ENCODE results near the gene TRABD2B. TPM values are rescaled to one million over a fixed set of nuclear protein-coding genes. Genes with fewer than 3 reads are reported as not detected.

The TRABD2B gene
- total RNA-seq, 2 donors from 2014 or later: 1.1 to 2.1 TPM

- DNase-seq (ENCODE audit: low spot score): no peak
- Histone ChIP-seq H3K36me3 (no peaks in the 10 kb centered on the region), H3K4me1 (replicated peaks) (peaks cover 7% of the 10 kb centered on the region), H3K27ac (no peak overlapping the region), H3K4me3 (no peak overlapping the region), H3K9me3 (no peaks in the 10 kb centered on the region), H3K27me3 (replicated peaks; ENCODE audit: insufficient read depth) (no peaks in the 10 kb centered on the region)
- intact Hi-C loops (cut with DNase I): no loop called here
- TF ChIP-seq, protein P1, sequence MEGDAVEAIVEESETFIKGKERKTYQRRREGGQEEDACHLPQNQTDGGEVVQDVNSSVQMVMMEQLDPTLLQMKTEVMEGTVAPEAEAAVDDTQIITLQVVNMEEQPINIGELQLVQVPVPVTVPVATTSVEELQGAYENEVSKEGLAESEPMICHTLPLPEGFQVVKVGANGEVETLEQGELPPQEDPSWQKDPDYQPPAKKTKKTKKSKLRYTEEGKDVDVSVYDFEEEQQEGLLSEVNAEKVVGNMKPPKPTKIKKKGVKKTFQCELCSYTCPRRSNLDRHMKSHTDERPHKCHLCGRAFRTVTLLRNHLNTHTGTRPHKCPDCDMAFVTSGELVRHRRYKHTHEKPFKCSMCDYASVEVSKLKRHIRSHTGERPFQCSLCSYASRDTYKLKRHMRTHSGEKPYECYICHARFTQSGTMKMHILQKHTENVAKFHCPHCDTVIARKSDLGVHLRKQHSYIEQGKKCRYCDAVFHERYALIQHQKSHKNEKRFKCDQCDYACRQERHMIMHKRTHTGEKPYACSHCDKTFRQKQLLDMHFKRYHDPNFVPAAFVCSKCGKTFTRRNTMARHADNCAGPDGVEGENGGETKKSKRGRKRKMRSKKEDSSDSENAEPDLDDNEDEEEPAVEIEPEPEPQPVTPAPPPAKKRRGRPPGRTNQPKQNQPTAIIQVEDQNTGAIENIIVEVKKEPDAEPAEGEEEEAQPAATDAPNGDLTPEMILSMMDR (IDR thresholded peaks at IDR 0.05): no peak
- no peak for TF ChIP-seq POLR2AphosphoS5 (IDR thresholded peaks at IDR 0.05)
- TF ChIP-seq POLR2A (IDR thresholded peaks at IDR 0.05): no peak
- WGBS: 75% methylated on average over 11 of the region's 11 CpGs
Measured at GRCh38 chr1:47767741-47768100, 229.5 kb downstream of the TRABD2B start.

GRCh38 chr1:47766832-47767740 lies 230.1 kb downstream of the TRABD2B start:
- TF ChIP-seq POLR2A (IDR thresholded peaks at IDR 0.05) (no peak), POLR2AphosphoS5 (IDR thresholded peaks at IDR 0.05) (no peak)
- TF ChIP-seq, protein P1 (IDR thresholded peaks at IDR 0.05): no peak
- DNase-seq (ENCODE audit: low spot score): no peak
- H3K27ac ChIP-seq: no peak overlapping the region

GRCh38 chr1:47765742-47766485 lies 231.3 kb downstream of the TRABD2B start:
- H3K27ac ChIP-seq: no peak overlapping the region

More at GRCh38 chr1:47766832-47767740, 230.1 kb downstream of the TRABD2B start:
- Histone ChIP-seq H3K36me3 (no peaks in the 10 kb centered on the region), H3K9me3 (no peaks in the 10 kb centered on the region), H3K27me3 (replicated peaks; ENCODE audit: insufficient read depth) (no peaks in the 10 kb centered on the region), H3K4me3 (no peak overlapping the region), H3K4me1 (replicated peaks) (peaks cover 6% of the 10 kb centered on the region)
- intact Hi-C loops (cut with DNase I): no loop called here
- 77% methylated on average over 12 of the region's 12 CpGs for WGBS

GRCh38 chr1:47765236-47765635 lies 231.9 kb downstream of the TRABD2B start:
- intact Hi-C loops (cut with DNase I): no loop called here
- TF ChIP-seq POLR2AphosphoS5 (IDR thresholded peaks at IDR 0.05) (no peak), POLR2A (IDR thresholded peaks at IDR 0.05) (no peak)
- TF ChIP-seq, protein P1 (IDR thresholded peaks at IDR 0.05): no peak
- no peak for DNase-seq (ENCODE audit: low spot score)
- Histone ChIP-seq H3K27me3 (replicated peaks; ENCODE audit: insufficient read depth) (no peaks in the 10 kb centered on the region), H3K27ac (no peak overlapping the region), H3K4me3 (no peak overlapping the region), H3K4me1 (replicated peaks) (no peaks in the 10 kb centered on the region), H3K9me3 (no peaks in the 10 kb centered on the region), H3K36me3 (no peaks in the 10 kb centered on the region)
- 79% methylated on average over 8 of the region's 8 CpGs for WGBS

More at GRCh38 chr1:47765742-47766485, 231.3 kb downstream of the TRABD2B start:
- TF ChIP-seq, protein P1 (IDR thresholded peaks at IDR 0.05): no peak
- TF ChIP-seq POLR2A (IDR thresholded peaks at IDR 0.05) (no peak), POLR2AphosphoS5 (IDR thresholded peaks at IDR 0.05) (no peak)
- H3K27me3 ChIP-seq (replicated peaks; ENCODE audit: insufficient read depth): no peaks in the 10 kb centered on the region
- WGBS: 89% methylated on average over 22 of the region's 22 CpGs
- intact Hi-C loops (cut with DNase I): no loop called here
- no peaks in the 10 kb centered on the region for H3K36me3 ChIP-seq
- no peaks in the 10 kb centered on the region for H3K4me1 ChIP-seq (replicated peaks)
- no peaks in the 10 kb centered on the region for H3K9me3 ChIP-seq
- H3K4me3 ChIP-seq: no peak overlapping the region
- DNase-seq (ENCODE audit: low spot score): no peak

Data from prostate gland (tissue), 2 donors.